ENCODE results near the gene NAP1L4. TPM values are rescaled to one million over a fixed set of nuclear protein-coding genes. Genes with fewer than 3 reads are reported as not detected.

The NAP1L4 gene
- total and polyA plus RNA-seq, 2 of the 8 experiments (the other 6 are each of a cell fraction or from before 2014, with no cell fraction given), result 75.8 to 194 TPM

GRCh38 chr11:2914455-2915195 is 77.5 kb downstream of the NAP1L4 start:
- H4K20me1 ChIP-seq (replicated peaks in 1 of 2; ENCODE audit: control insufficient read depth in 1 of 2, insufficient read depth in 2 of 2, low read length in 2 of 2), result peaks cover 0 to 4% of the 10 kb centered on the region in 2 experiments
- POLR2A ChIA-PET (ENCODE audit: partially characterized antibody), result interaction anchor here (0.8 kb wide), 1 partner anchor 14 kb away, joined by 3 read pairs; no protein-coding TSS in a partner anchor
- 90% methylated on average over 13 of the region's 18 CpGs; no CpG with 5 or more reads in 1 of the 2 experiments for WGBS, 2 experiments (ENCODE audit: extremely low coverage in 1 of 2, insufficient coverage in 1 of 2, insufficient read length in 1 of 2, insufficient replicate concordance in 2 of 2, low coverage in 1 of 2, low lambda C conversion rate in 2 of 2, missing lambda C conversion rate in 1 of 2)
- no peak for TF ChIP-seq MAX (IDR thresholded peaks at IDR 0.05)
- no peak for TF ChIP-seq POLR2AphosphoS5 (IDR thresholded peaks at IDR 0.05; ENCODE audit: low read depth, low read length)
- TF ChIP-seq CREB1 (IDR thresholded peaks at IDR 0.05), result no peak
- TF ChIP-seq RBBP5 (IDR thresholded peaks at IDR 0.05; ENCODE audit: borderline replicate concordance, low read depth, low read length), result no peak
- no peak for TF ChIP-seq ATF3 (IDR thresholded peaks at IDR 0.05; ENCODE audit: insufficient read depth, low read depth, low read length)
- no peak for TF ChIP-seq NANOG (IDR thresholded peaks at IDR 0.05; ENCODE audit: insufficient read depth, low read depth, low read length, poor library complexity, severe bottlenecking)
- no peak for TF ChIP-seq SIN3A (conservative IDR thresholded peaks at IDR 0.05 in 1 of 2, IDR thresholded peaks at IDR 0.05 in 1 of 2; ENCODE audit: low read depth in 1 of 2, low read length in 2 of 2)
- no peak for TF ChIP-seq CHD1 (IDR thresholded peaks at IDR 0.05; ENCODE audit: low read depth, low read length)
- no peak for TF ChIP-seq BCL11A (IDR thresholded peaks at IDR 0.05; ENCODE audit: low read depth in 2 of 2, low read length in 2 of 2)
- TF ChIP-seq CHD2 (IDR thresholded peaks at IDR 0.05; ENCODE audit: low read length), result no peak
- no peak for TF ChIP-seq BACH1 (IDR thresholded peaks at IDR 0.05; ENCODE audit: low read length)
- TF ChIP-seq SP2 (IDR thresholded peaks at IDR 0.05; ENCODE audit: low read length), result no peak

More at GRCh38 chr11:2914455-2915195, 77.5 kb downstream of the NAP1L4 start:
- Histone ChIP-seq H2AFZ (ENCODE audit: low read length) (no peak overlapping the region), H3K27ac (ENCODE audit: low read depth, low read length) (no peak overlapping the region), H2BK120ac (replicated peaks; ENCODE audit: low read depth, low read length) (no peak overlapping the region), H3K4ac (replicated peaks; ENCODE audit: insufficient read length, low read depth, low read length) (no peak overlapping the region), H2BK12ac (ENCODE audit: low read depth, low read length) (no peak overlapping the region), H3K4me3 (ENCODE audit: extremely low read depth in 1 of 4, insufficient read depth in 2 of 4, low read depth in 3 of 4, low read length in 4 of 4) (no peak overlapping the region), H2BK15ac (ENCODE audit: low read length) (no peak overlapping the region), H4K8ac (ENCODE audit: extremely low read depth, insufficient read depth, low read length) (no peak overlapping the region; the same call in 1 of the 2 replicates), H3K9me3 (ENCODE audit: insufficient read depth in 2 of 2, low read depth in 1 of 2, low read length in 1 of 2) (no peaks in the 10 kb centered on the region), H4K5ac (ENCODE audit: insufficient read length, low read depth, low read length) (no peak overlapping the region), H3K23ac (ENCODE audit: insufficient read length) (no peak overlapping the region), H3K14ac (ENCODE audit: insufficient read length) (no peak overlapping the region), H3K56ac (replicated peaks; ENCODE audit: insufficient read length, low read depth, low read length) (no peak overlapping the region), H2BK20ac (ENCODE audit: low read length) (no peak overlapping the region), H3K79me2 (ENCODE audit: control insufficient read depth in 1 of 2, insufficient read depth in 2 of 2, low read length in 2 of 2) (no peaks in the 10 kb centered on the region), H3K23me2 (ENCODE audit: low read depth, low read length) (no peaks in the 10 kb centered on the region), H3K4me1 (replicated peaks in 1 of 4; ENCODE audit: control insufficient read depth in 3 of 4, insufficient read depth in 4 of 4, low read length in 3 of 4) (peaks cover 0 to 19% (median 8%) of the 10 kb centered on the region in 4 experiments; a peak in 4 of 7 replicates), H2AK5ac (ENCODE audit: low read depth, low read length) (no peak overlapping the region; the same call in 1 of the 2 replicates), H3K27me3 (replicated peaks in 1 of 4; ENCODE audit: control insufficient read depth in 3 of 4, extremely low read depth in 1 of 4, insufficient read depth in 3 of 4, low read length in 3 of 4) (no peaks in the 10 kb centered on the region), H3K9ac (replicated peaks in 1 of 4; ENCODE audit: extremely low read depth in 1 of 4, low read depth in 3 of 4, low read length in 3 of 4) (no peak overlapping the region), H3K79me1 (ENCODE audit: low read depth, low read length) (no peaks in the 10 kb centered on the region), H3K4me2 (ENCODE audit: insufficient read depth in 1 of 2, low read depth in 2 of 2, low read length in 2 of 2) (no peak overlapping the region), H3K36me3 (ENCODE audit: control insufficient read depth in 2 of 4, insufficient read depth in 4 of 4, low read length in 3 of 4) (no peaks in the 10 kb centered on the region), H2BK5ac (ENCODE audit: low read depth, low read length) (peak overlapping the region; percentile 44; the same call in 1 of the 2 replicates), H4K91ac (replicated peaks; ENCODE audit: insufficient read length, low read length) (no peak overlapping the region), H3K18ac (ENCODE audit: extremely low read depth, low read length) (no peak overlapping the region)
- FAIRE-seq, result no peak
- CTCF ChIA-PET (ENCODE audit: partially characterized antibody), result interaction anchor here (0.6 to 3.4 kb wide), 9 partner anchors 9 to 681 kb away, joined by 3 to 19 read pairs (median 4); partner anchors contain the start of gene PHLDA2
- DNase-seq (ENCODE audit: low read depth in 1 of 2, low spot score in 2 of 2), result no peak

Measured in H1 (cell line).